ENCODE data around the gene THUMPD2. TPM values are rescaled to one million over a fixed set of nuclear protein-coding genes. Genes with fewer than 3 reads are reported as not detected.

Gene THUMPD2
- total RNA-seq = 8.6 and 11.1 TPM in 2 replicates

DNA sequence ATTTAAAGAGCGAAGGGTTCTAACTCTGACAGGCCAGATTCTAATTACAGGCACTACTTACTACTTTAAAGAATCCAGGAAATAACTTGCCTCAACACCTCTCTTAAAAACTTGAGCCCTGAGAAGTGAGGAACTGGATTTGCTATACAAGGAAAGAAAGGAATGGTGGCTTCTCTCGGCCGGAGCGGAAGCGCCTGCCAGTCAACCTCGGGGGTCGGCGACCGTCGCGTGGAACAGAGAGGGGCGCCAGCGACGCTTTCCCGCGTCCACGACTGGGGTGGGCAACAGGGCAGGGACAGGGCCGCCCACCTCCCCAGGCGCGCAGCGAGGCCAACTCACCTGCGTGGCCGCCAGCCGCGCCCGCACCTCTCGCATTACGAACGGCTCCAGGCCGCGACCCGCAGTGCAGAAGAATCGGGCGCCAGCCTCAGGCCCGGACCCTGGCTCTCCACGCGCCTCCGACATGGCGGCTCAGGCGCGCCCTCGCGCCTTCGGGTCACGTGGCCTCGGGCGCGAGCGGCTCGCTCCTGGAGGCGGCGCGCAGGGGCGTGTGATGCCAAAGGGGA lies at the start of gene THUMPD2:
Gene THUMPD2, minus strand, starts transcription at position 484 of the 566 bp plus-strand sequence. Its CDS starts 19 bp downstream, at position 465.

Other genes with a start within 250 kb of the THUMPD2 start
- 0.22 and 1.4 TPM in 2 replicates for gene TMEM178A, start 113.3 kb downstream of the THUMPD2 start, total RNA-seq